Spleen (tissue), 11 donors: ENCODE results near the gene CASP3. TPM values are rescaled to one million over a fixed set of nuclear protein-coding genes. Genes with fewer than 3 reads are reported as not detected.

Source experiments
- DNase-seq: peaks from one replicate; pipeline ENCODE4 v3.0.0-alpha.2; 2020
- H3K27ac ChIP-seq, 8 donors: fragments of 200-600 bp; sonication (generic) in 7 of 8; 1 replicate in 4 of 8; 2 replicates in 4 of 8; pipeline versions ENCODE4 v1.5.0 to v1.8.0; 2016 to 2021; ENCODE audit warnings: inconsistent platforms in 4 of 8, mild to moderate bottlenecking in 4 of 8, moderate library complexity in 1 of 8
- H3K27me3 ChIP-seq, 7 donors: fragments of 200-600 bp; sonication (generic) in 6 of 7; replicated peaks in 1 of 7; 1 replicate in 4 of 7; 2 replicates in 3 of 7; pipeline versions ENCODE4 v1.5.0 to v1.8.0; 2016 to 2021; ENCODE audit warnings: inconsistent platforms in 3 of 7, mild to moderate bottlenecking in 1 of 7
- H3K36me3 ChIP-seq, 6 donors: fragments of 200-600 bp; sonication (generic) in 5 of 6; 1 replicate in 4 of 6; 2 replicates in 2 of 6; pipeline versions ENCODE4 v1.5.0 to v1.8.0; 2016 to 2021; ENCODE audit warnings: inconsistent platforms in 2 of 6
- H3K4me1 ChIP-seq, 6 donors: fragments of 200-600 bp; sonication (generic) in 5 of 6; 1 replicate in 3 of 6; 2 replicates in 3 of 6; pipeline versions ENCODE4 v1.5.0 to v1.8.0; 2016 to 2021; ENCODE audit warnings: inconsistent platforms in 3 of 6
- H3K4me3 ChIP-seq, 8 donors: fragments of 200-600 bp; sonication (generic) in 7 of 8; 1 replicate in 4 of 8; 2 replicates in 4 of 8; pipeline versions ENCODE4 v1.5.0 to v1.8.0; 2016 to 2021; ENCODE audit warnings: inconsistent platforms in 4 of 8, mild to moderate bottlenecking in 4 of 8, moderate library complexity in 2 of 8
- H3K9me3 ChIP-seq, 8 donors: fragments of 200-600 bp; sonication (generic) in 7 of 8; 1 replicate in 4 of 8; 2 replicates in 4 of 8; pipeline versions ENCODE4 v1.5.0 to v1.8.0; 2016 to 2021; ENCODE audit warnings: inconsistent platforms in 4 of 8
- POLR2A ChIP-seq, 3 donors: fragments of 450-650 bp; IDR thresholded peaks; one replicate each; pipeline ENCODE4 v1.5.1; 2017; ENCODE audit warnings: antibody characterized with exemption in 3 of 3, mild to moderate bottlenecking in 1 of 3
- POLR2AphosphoS5 ChIP-seq, 3 donors: sonication (generic); formaldehyde crosslinking; IDR thresholded peaks; one replicate each; pipeline ENCODE4 v1.5.1; 2017; ENCODE audit warnings: antibody characterized with exemption in 3 of 3
- WGBS, 5 donors: extraction: QIAGEN DNeasy Blood & Tissue Kit in 3 of 5; methylation state at CpG; one replicate each; pipeline versions ENCODE4 v1.1.5 to v1.1.7; 2013 to 2018; 5-methylcytosine and 5-hydroxymethylcytosine counted together
- intact Hi-C: fragments of 100-400 bp; cut with DNase I; formaldehyde crosslinking; loops from one replicate; pipeline ENCODE4 v1.15.0; 2023; ENCODE audit warnings: low total_unique reads
- polyA plus RNA-seq, 3 donors: library from polyadenylated mRNA; stranded (reverse); fragments of 200-250 nt; gene quantifications; one replicate each; pipeline ENCODE4 v1.2.1, GENCODE V29; 2013
- total RNA-seq, 7 donors: library from RNA; depleted of rRNA in 3 of 7; stranded (reverse); fragments of >200 nt in 3 of 7; fragmentation: NEBNext Ultra II Directional in 4 of 7; extraction: Animal tissue kit (Norgen Biotek cat#: 25700) in 4 of 7; gene quantifications; one replicate each; pipeline versions ENCODE4 v1.1.0 to v1.2.1, GENCODE V29; 2016 to 2021
- TF ChIP-seq, protein P1 (sequence below), 11 experiments: fragments of 200-600 bp in 7 of 11; fragments of 450-650 bp in 4 of 11; sonication (generic) in 4 of 11; IDR thresholded peaks in 8 of 11; conservative IDR thresholded peaks in 3 of 11; 1 replicate in 7 of 11; 2 replicates in 4 of 11; pipeline versions ENCODE4 v1.4.0 to v1.8.0; 2016 to 2021; ENCODE audit warnings: antibody characterized with exemption in 11 of 11, inconsistent platforms in 4 of 11, mild to moderate bottlenecking in 1 of 11
- donor health status: healthy with polysubstance abuse.
- donor health status: DM: no; HTN: no; CAD: no; lungs with moderate emphysema.
- donor health status: DM: no; HTN: no; CAD: no.
- donor health status: Bipolar disorder and iron deficiency.
- donor health status: healthy.
- donor health status: DM: no; HTN: no; CAD: no.
- donor health status: DM: yes; HTN: yes; CAD: no.

The CASP3 gene
- total and polyA plus RNA-seq, 10 donors, result 12.1 to 48.3 (median 29.7) TPM

- Histone ChIP-seq H3K4me1 (no peaks in the 10 kb centered on the region), H3K9me3 (no peaks in the 10 kb centered on the region), H3K27ac (no peak overlapping the region), H3K36me3 (no peaks in the 10 kb centered on the region), H3K4me3 (no peak overlapping the region), H3K27me3 (no peaks in the 10 kb centered on the region)
- no peak for DNase-seq
- no peak for TF ChIP-seq POLR2AphosphoS5 (IDR thresholded peaks at IDR 0.05)
- TF ChIP-seq, protein P1, sequence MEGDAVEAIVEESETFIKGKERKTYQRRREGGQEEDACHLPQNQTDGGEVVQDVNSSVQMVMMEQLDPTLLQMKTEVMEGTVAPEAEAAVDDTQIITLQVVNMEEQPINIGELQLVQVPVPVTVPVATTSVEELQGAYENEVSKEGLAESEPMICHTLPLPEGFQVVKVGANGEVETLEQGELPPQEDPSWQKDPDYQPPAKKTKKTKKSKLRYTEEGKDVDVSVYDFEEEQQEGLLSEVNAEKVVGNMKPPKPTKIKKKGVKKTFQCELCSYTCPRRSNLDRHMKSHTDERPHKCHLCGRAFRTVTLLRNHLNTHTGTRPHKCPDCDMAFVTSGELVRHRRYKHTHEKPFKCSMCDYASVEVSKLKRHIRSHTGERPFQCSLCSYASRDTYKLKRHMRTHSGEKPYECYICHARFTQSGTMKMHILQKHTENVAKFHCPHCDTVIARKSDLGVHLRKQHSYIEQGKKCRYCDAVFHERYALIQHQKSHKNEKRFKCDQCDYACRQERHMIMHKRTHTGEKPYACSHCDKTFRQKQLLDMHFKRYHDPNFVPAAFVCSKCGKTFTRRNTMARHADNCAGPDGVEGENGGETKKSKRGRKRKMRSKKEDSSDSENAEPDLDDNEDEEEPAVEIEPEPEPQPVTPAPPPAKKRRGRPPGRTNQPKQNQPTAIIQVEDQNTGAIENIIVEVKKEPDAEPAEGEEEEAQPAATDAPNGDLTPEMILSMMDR (IDR thresholded peaks at IDR 0.05 in 8 of 11, conservative IDR thresholded peaks at IDR 0.05 in 3 of 11), result no peak
- no peak for TF ChIP-seq POLR2A (IDR thresholded peaks at IDR 0.05)
- WGBS, 5 donors, result 88 to 99% (median 93%) methylated on average over 5 of the region's 5 CpGs
- intact Hi-C loops, result no loop called here
Observed at GRCh38 chr4:184587221-184587620, 62.0 kb downstream of the CASP3 start.

GRCh38 chr4:184583738-184584502, 65.3 kb downstream of the CASP3 start:
- Histone ChIP-seq H3K4me1 (no peaks in the 10 kb centered on the region), H3K27me3 (no peaks in the 10 kb centered on the region), H3K4me3 (no peak overlapping the region), H3K36me3 (no peaks in the 10 kb centered on the region), H3K27ac (no peak overlapping the region), H3K9me3 (peaks cover 0 to 20% (median 16%) of the 10 kb centered on the region in 8 donors)
- 64 to 80% (median 69%) methylated on average over 9 of the region's 9 CpGs for WGBS, 5 donors
- intact Hi-C loops, result no loop called here
- no peak for TF ChIP-seq POLR2A (IDR thresholded peaks at IDR 0.05)
- TF ChIP-seq, protein P1 (IDR thresholded peaks at IDR 0.05 in 8 of 11, conservative IDR thresholded peaks at IDR 0.05 in 3 of 11), result no peak
- no peak for TF ChIP-seq POLR2AphosphoS5 (IDR thresholded peaks at IDR 0.05)
- DNase-seq, result no peak

Other genes with a start within 250 kb of the CASP3 start
- gene IRF2, start 174.9 kb downstream of the CASP3 start, total RNA-seq, result 100 to 1,000 TPM in 1 of 7 donors, 10 to 100 TPM in 6; 83.2 to 101 (median 90.1) TPM
- 10 to 100 TPM; 27.1 to 44.5 (median 42.4) TPM for gene IRF2, start 174.9 kb downstream of the CASP3 start, polyA plus RNA-seq
- 10 to 100 TPM; 17.0 to 46.7 (median 22.8) TPM for gene PRIMPOL, start 291 bp upstream of the CASP3 start, total RNA-seq
- gene PRIMPOL, start 291 bp upstream of the CASP3 start, polyA plus RNA-seq, result 10 to 100 TPM; 27.1 to 39.9 (median 39.2) TPM
- 1 to 10 TPM; 3.0 to 8.7 (median 5.0) TPM for gene CENPU, start 84.6 kb upstream of the CASP3 start, total RNA-seq
- 10 to 100 TPM in 1 of 3 donors, 1 to 10 TPM in 2; 5.7 to 12.9 (median 5.8) TPM for gene CENPU, start 84.6 kb upstream of the CASP3 start, polyA plus RNA-seq
- 100 to 1,000 TPM in 6 of 7 donors, 10 to 100 TPM in 1; 79.9 to 333 (median 142) TPM for gene ACSL1, start 176.5 kb upstream of the CASP3 start, total RNA-seq
- 10 to 100 TPM; 17.6 to 30.3 (median 22.3) TPM for gene ACSL1, start 176.5 kb upstream of the CASP3 start, polyA plus RNA-seq